WI38 (cell line): ENCODE results near the gene ACAD11.

ENCODE experiments used
- H3K4me3 ChIP-seq: 2 replicates; pipeline ENCODE4 v1.5.1; 2011; ENCODE audit warnings: low read depth, mild to moderate bottlenecking, control low read depth, low read length
- TF ChIP-seq, protein P1 (sequence below): IDR thresholded peaks from 2 replicates; pipeline ENCODE4 v1.5.1; 2012; ENCODE audit warnings: low read depth, mild to moderate bottlenecking, control low read depth, low read length

The ACAD11 gene

GRCh38 chr3:132660811-132661070 is 1.1 kb upstream of the ACAD11 start:
- peak overlapping the region; percentile 75 for H3K4me3 ChIP-seq
- TF ChIP-seq, protein P1, sequence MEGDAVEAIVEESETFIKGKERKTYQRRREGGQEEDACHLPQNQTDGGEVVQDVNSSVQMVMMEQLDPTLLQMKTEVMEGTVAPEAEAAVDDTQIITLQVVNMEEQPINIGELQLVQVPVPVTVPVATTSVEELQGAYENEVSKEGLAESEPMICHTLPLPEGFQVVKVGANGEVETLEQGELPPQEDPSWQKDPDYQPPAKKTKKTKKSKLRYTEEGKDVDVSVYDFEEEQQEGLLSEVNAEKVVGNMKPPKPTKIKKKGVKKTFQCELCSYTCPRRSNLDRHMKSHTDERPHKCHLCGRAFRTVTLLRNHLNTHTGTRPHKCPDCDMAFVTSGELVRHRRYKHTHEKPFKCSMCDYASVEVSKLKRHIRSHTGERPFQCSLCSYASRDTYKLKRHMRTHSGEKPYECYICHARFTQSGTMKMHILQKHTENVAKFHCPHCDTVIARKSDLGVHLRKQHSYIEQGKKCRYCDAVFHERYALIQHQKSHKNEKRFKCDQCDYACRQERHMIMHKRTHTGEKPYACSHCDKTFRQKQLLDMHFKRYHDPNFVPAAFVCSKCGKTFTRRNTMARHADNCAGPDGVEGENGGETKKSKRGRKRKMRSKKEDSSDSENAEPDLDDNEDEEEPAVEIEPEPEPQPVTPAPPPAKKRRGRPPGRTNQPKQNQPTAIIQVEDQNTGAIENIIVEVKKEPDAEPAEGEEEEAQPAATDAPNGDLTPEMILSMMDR, result no peak

DNA sequence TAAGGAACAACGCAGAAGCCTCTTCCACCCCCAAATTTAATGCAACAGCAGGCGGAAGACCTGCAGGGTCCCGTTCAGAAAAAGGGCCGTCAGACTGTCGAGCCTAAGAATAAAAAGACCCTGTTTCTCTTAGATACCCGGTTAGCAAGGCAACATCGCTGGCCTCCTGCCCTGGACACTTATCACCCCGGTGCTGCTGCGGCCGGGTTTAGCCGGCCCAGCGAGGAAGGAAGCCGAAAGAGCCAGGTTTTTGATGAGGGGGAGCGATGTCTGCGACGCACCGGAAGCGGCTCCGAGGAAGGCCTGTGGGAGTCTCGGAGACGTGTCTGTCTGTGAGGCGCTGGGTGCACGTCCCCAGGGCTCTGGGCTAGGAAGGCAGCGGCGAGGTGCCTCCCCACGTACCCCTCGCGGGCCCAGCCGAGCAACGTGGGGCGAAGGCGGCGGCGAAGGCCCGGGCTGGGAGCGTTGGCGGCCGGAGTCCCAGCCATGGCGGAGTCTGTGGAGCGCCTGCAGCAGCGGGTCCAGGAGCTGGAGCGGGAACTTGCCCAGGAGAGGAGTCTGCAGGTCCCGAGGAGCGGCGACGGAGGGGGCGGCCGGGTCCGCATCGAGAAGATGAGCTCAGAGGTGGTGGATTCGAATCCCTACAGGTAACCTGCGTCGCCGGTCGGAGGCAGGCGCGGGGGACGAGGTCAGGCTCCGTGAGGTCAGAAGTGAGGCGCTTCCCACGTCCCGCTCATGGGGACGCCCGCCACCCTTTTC is 622 bp upstream of the ACAD11 start, which contains the start of gene UBA5:
UBA5 (plus strand) TSS at position 278 of the 759 bp plus-strand sequence; CDS start at position 487, 209 bp downstream.
- peak within 1 kb of the TSS; percentile 75 for H3K4me3 ChIP-seq
- TF ChIP-seq, protein P1, result no peak

DNA sequence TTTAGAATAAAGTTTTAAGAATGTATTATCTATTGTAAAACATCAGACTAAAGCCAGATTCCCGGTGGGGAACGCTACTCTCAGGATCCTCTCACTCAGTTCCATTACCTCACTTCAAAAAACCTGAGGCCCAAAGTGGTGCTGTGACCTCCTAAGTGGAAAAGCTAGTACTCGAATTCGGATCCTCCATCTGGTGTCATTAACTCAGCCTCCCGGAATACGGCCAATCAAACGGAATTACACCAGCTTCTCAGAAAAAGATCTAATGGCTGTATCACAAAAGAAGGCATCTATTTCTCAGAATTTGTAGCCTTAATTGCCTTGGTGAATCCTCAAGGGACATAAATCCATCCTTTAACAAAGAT is 627 bp downstream of the ACAD11 start:
- H3K4me3 ChIP-seq, result peak overlapping the region; percentile 75
- TF ChIP-seq, protein P1, result no peak

GRCh38 chr3:132657869-132658747 is 1.5 kb downstream of the ACAD11 start:
- peak overlapping the region; percentile 75 for H3K4me3 ChIP-seq
- TF ChIP-seq, protein P1, result no peak

DNA sequence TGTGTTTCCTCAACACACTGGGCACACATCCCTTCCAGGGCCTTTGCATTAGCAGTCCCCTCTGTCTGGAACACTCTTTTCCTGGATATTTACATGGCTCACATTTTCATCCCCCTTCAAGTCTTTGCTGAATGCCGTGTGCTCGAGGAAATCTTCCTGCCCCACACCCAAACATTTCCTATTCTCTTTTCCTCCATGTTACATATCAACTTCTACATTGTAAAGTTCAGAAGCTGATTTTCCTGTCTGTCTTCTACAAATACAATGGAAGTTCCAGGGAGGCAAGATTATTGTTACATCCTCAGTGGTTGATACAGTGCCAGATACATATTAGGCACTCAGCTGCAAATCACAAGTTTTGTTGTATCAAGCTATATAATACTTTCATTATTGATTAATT is 4.1 kb downstream of the ACAD11 start:
- TF ChIP-seq, protein P1, result no peak
- H3K4me3 ChIP-seq, result no peak overlapping the region

DNA sequence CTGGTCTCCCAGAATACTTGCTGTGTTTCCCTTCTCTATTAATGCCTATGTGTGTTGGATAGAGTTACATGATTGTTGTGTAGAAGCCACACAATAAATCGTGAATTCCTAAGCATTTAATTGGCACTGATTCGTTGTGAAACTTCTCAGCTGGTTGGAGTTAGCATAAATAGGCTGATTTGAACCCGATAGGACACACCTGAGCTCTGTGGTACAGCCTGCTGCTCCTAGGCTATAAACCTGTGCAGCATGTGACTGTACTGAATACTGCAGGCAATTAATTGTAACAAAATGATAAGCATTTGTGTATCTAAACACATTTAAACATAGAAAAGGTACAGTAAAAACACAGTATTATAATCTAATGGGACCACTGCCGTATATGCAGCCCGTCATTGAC is 4.9 kb downstream of the ACAD11 start:
- no peak overlapping the region for H3K4me3 ChIP-seq
- TF ChIP-seq, protein P1, result no peak

DNA sequence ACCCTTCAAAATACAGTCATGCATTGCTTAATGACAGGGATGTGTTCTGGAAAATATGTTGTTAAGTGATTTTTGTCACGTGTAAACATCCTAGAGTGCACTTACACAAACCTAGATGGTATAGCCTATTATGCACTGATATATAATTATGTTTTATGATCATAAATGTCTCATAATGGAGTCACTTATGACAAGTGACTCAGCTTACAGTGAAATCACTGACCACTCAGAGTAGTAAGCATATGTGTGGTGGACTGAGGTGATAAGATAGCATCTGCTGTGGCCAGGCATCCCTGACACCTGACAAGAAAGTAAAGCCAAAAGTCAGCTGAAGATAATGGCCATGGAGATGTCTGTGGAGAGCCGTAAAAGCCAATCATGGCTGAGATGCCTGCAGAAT is 5.4 kb downstream of the ACAD11 start:
- TF ChIP-seq, protein P1, result no peak
- no peak overlapping the region for H3K4me3 ChIP-seq
